WTC11 (cell line): ENCODE results near the gene ETS2.

ENCODE experiments used
- SP1 ChIP-seq: sonication (generic); formaldehyde crosslinking; conservative IDR thresholded peaks from 2 replicates; pipeline ENCODE4 v1.8.1; 2022; ENCODE audit warnings: missing genetic modification reagents
- ZNF263 ChIP-seq: sonication (generic); formaldehyde crosslinking; IDR thresholded peaks from 2 replicates; pipeline ENCODE4 v1.8.1; 2022; ENCODE audit warnings: low read depth, mild to moderate bottlenecking, moderate library complexity, missing genetic modification reagents
- TF ChIP-seq, protein P1 (sequence below): sonication (generic); formaldehyde crosslinking; IDR thresholded peaks from 2 replicates; pipeline ENCODE4 v1.8.1; 2023; ENCODE audit warnings: mild to moderate bottlenecking, missing genetic modification reagents
- TF ChIP-seq, protein P2 (sequence below): fragments of 200-600 bp; IDR thresholded peaks from 2 replicates; pipeline ENCODE4 v1.8.0; 2022; ENCODE audit warnings: antibody characterized with exemption
- TF ChIP-seq, protein P3 (sequence below): sonication (generic); formaldehyde crosslinking; IDR thresholded peaks from 2 replicates; pipeline ENCODE4 v1.8.0; 2022; ENCODE audit warnings: mild to moderate bottlenecking, missing genetic modification reagents

DNA sequence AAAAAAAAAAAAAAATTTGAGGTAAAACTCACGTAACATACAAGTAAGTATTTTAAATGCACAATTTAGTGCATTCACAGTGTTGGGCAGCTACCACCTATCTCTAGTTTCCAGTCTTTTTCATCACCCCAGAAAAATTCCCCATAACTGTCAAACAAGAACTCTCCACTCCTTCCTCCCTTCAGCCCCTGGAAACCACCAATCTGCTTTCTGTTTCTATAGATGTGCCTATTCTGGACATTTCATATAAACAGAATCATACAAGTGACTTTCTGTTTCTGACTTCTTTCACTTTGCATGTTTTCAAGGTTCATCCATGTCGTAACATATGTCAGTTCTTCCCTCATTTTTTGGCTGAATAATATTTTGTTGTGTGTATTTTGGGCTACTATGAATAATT, 24.9 kb upstream of the ETS2 start:
- TF ChIP-seq, protein P1, sequence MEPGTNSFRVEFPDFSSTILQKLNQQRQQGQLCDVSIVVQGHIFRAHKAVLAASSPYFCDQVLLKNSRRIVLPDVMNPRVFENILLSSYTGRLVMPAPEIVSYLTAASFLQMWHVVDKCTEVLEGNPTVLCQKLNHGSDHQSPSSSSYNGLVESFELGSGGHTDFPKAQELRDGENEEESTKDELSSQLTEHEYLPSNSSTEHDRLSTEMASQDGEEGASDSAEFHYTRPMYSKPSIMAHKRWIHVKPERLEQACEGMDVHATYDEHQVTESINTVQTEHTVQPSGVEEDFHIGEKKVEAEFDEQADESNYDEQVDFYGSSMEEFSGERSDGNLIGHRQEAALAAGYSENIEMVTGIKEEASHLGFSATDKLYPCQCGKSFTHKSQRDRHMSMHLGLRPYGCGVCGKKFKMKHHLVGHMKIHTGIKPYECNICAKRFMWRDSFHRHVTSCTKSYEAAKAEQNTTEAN, result no peak
- TF ChIP-seq, protein P2, sequence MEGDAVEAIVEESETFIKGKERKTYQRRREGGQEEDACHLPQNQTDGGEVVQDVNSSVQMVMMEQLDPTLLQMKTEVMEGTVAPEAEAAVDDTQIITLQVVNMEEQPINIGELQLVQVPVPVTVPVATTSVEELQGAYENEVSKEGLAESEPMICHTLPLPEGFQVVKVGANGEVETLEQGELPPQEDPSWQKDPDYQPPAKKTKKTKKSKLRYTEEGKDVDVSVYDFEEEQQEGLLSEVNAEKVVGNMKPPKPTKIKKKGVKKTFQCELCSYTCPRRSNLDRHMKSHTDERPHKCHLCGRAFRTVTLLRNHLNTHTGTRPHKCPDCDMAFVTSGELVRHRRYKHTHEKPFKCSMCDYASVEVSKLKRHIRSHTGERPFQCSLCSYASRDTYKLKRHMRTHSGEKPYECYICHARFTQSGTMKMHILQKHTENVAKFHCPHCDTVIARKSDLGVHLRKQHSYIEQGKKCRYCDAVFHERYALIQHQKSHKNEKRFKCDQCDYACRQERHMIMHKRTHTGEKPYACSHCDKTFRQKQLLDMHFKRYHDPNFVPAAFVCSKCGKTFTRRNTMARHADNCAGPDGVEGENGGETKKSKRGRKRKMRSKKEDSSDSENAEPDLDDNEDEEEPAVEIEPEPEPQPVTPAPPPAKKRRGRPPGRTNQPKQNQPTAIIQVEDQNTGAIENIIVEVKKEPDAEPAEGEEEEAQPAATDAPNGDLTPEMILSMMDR, result no peak
- TF ChIP-seq SP1 (no peak), ZNF263 (no peak)
- TF ChIP-seq, protein P3, sequence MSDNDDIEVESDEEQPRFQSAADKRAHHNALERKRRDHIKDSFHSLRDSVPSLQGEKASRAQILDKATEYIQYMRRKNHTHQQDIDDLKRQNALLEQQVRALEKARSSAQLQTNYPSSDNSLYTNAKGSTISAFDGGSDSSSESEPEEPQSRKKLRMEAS (CRISPR knock-in tag), result no peak
